SK-N-MC (cell line): ENCODE data around the gene ABCA6.

Experiments used
- EZH2 ChIP-seq: fragments of 200-600 bp; sonication (generic); IDR thresholded peaks from one replicate; pipeline ENCODE4 v1.6.1; 2017; ENCODE audit warnings: antibody characterized with exemption
- POLR2AphosphoS5 ChIP-seq: IDR thresholded peaks from 2 replicates; pipeline ENCODE4 v1.6.1; 2012; ENCODE audit warnings: mild to moderate bottlenecking, low read depth, low read length, borderline replicate concordance

GRCh38 chr17:69093279-69093789 lies 48.4 kb downstream of the ABCA6 start:
- no peak for TF ChIP-seq POLR2AphosphoS5
- TF ChIP-seq EZH2, result no peak
